OCI-LY3 (cell line): ENCODE measurements around the gene UGT2A3.

Source experiments
- CTCF ChIP-seq: fragments of 200-600, 300-600 bp; sonication (generic); IDR thresholded peaks from 2 replicates; pipeline ENCODE4 v1.5.1; 2014; ENCODE audit warnings: antibody characterized with exemption, low read length, low read depth
- EZH2phosphoT487 ChIP-seq: fragments of 200-600 bp; shearing (Covaris generic); IDR thresholded peaks from 2 replicates; pipeline ENCODE4 v1.6.1; 2018; ENCODE audit warnings: antibody characterized with exemption, mixed run types, low read depth

GRCh38 chr4:68895561-68896198 is 55.9 kb downstream of the UGT2A3 start:
- TF ChIP-seq CTCF: no peak
- no peak for TF ChIP-seq EZH2phosphoT487
